OCI-LY3 (cell line): ENCODE results near the gene RIN3.
A peak's percentile ranks its signal among the peaks of the same experiment; 100 is the strongest.

Experiments used
- H2AFZ ChIP-seq: fragments of 200-600, 300-600 bp; shearing (Covaris generic); 2 replicates; pipeline ENCODE4 v1.6.0; 2014; ENCODE audit warnings: antibody characterized with exemption, low read depth, low read length
- H3K27ac ChIP-seq: fragments of 200-600, 300-600 bp; sonication (generic); 2 replicates; pipeline ENCODE4 v1.5.1; 2014; ENCODE audit warnings: mild to moderate bottlenecking, low read length, moderate library complexity, mixed read lengths
- H3K27me3 ChIP-seq: fragments of 200-600, 300-600 bp; sonication (generic); 2 replicates; pipeline ENCODE4 v1.6.1; 2014; ENCODE audit warnings: low read depth, low read length, mixed read lengths
- H3K36me3 ChIP-seq: fragments of 200-600, 300-600 bp; sonication (generic); replicated peaks from 2 replicates; pipeline ENCODE3; 2014; ENCODE audit warnings: low read depth, low read length, mixed read lengths
- H3K4me1 ChIP-seq: fragments of 300-600, 200-600 bp; sonication (generic); 2 replicates; pipeline ENCODE4 v1.6.1; 2014; ENCODE audit warnings: low read length, mixed read lengths
- H3K4me2 ChIP-seq: fragments of 200-600, 300-600 bp; sonication (generic); 2 replicates; pipeline ENCODE4 v1.6.1; 2014; ENCODE audit warnings: low read length, mixed read lengths
- H3K4me3 ChIP-seq: fragments of 300-600, 200-600 bp; sonication (generic); 2 replicates; pipeline ENCODE4 v1.5.1; 2014; ENCODE audit warnings: antibody characterized with exemption, mild to moderate bottlenecking, low read length, moderate library complexity
- H3K79me2 ChIP-seq: fragments of 300-600, 200-600 bp; shearing (Covaris generic); 2 replicates; pipeline ENCODE4 v1.6.1; 2014; ENCODE audit warnings: mild to moderate bottlenecking, low read length, mixed read lengths
- H3K9ac ChIP-seq: fragments of 300-600, 200-600 bp; shearing (Covaris generic); 2 replicates; pipeline ENCODE4 v1.6.0; 2014; ENCODE audit warnings: mild to moderate bottlenecking, low read length, moderate library complexity
- H3K9me3 ChIP-seq: fragments of 200-600, 300-600 bp; shearing (Covaris generic); 2 replicates; pipeline ENCODE4 v1.6.1; 2014; ENCODE audit warnings: low read length, mixed read lengths; ENCODE audit not compliant: insufficient read depth
- H4K20me1 ChIP-seq: fragments of 200-600, 300-600 bp; sonication (generic); 2 replicates; pipeline ENCODE4 v1.6.1; 2016; ENCODE audit warnings: low read length, mixed read lengths; ENCODE audit not compliant: insufficient read depth
- EZH2phosphoT487 ChIP-seq: fragments of 200-600 bp; shearing (Covaris generic); IDR thresholded peaks from 2 replicates; pipeline ENCODE4 v1.6.1; 2018; ENCODE audit warnings: antibody characterized with exemption, mixed run types, low read depth
- TF ChIP-seq, protein P1 (sequence below): fragments of 200-600, 300-600 bp; sonication (generic); IDR thresholded peaks from 2 replicates; pipeline ENCODE4 v1.5.1; 2014; ENCODE audit warnings: antibody characterized with exemption, low read length, low read depth

RIN3 gene

DNA sequence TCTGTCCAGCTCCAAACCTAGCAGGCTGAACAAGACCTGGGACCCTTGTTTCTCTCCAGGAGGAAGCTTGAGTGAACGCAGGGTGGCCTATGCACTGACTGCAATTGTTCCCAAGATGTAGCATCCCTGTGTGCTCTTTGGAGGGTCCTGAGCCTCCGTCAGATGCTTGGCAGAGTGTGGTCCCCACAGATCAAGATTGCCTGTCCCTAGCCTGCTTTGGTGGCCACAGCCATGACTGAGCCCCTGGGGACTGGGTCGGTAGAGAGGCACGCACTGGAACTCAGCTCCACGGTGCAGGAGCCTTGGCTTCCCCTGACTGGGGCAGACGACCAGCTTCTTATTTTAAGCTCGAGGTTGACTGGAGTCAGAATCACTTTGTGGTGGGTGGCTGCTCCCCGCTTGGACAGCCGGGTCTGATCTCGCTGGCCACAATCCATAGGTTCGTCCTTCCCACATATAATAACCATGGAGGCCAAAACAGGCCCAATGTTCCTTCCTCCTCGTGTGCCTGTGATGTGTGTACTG lies 137.1 kb downstream of the RIN3 start:
- Histone ChIP-seq H3K4me2 (peak overlapping the region; percentile 70), H3K27ac (no peak overlapping the region), H3K9me3 (no peaks in the 10 kb centered on the region)

GRCh38 chr14:92651106-92651757 lies 137.7 kb downstream of the RIN3 start:
- Histone ChIP-seq H3K4me2 (peak overlapping the region; percentile 70), H3K36me3 (no peaks in the 10 kb centered on the region), H3K27me3 (no peaks in the 10 kb centered on the region), H3K9ac (peak overlapping the region; percentile 41; the same call in 1 of the 2 replicates), H3K4me1 (peaks cover 17% of the 10 kb centered on the region), H3K79me2 (no peaks in the 10 kb centered on the region), H4K20me1 (no peaks in the 10 kb centered on the region), H2AFZ (no peak overlapping the region), H3K4me3 (peak overlapping the region; percentile 62), H3K9me3 (no peaks in the 10 kb centered on the region), H3K27ac (no peak overlapping the region)
- TF ChIP-seq, protein P1, sequence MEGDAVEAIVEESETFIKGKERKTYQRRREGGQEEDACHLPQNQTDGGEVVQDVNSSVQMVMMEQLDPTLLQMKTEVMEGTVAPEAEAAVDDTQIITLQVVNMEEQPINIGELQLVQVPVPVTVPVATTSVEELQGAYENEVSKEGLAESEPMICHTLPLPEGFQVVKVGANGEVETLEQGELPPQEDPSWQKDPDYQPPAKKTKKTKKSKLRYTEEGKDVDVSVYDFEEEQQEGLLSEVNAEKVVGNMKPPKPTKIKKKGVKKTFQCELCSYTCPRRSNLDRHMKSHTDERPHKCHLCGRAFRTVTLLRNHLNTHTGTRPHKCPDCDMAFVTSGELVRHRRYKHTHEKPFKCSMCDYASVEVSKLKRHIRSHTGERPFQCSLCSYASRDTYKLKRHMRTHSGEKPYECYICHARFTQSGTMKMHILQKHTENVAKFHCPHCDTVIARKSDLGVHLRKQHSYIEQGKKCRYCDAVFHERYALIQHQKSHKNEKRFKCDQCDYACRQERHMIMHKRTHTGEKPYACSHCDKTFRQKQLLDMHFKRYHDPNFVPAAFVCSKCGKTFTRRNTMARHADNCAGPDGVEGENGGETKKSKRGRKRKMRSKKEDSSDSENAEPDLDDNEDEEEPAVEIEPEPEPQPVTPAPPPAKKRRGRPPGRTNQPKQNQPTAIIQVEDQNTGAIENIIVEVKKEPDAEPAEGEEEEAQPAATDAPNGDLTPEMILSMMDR, result no peak
- TF ChIP-seq EZH2phosphoT487, result no peak

More for the DNA sequence above, 137.1 kb downstream of the RIN3 start:
- H3K4me3 ChIP-seq, result no peak overlapping the region
- no peak overlapping the region for H2AFZ ChIP-seq
- no peaks in the 10 kb centered on the region for H3K79me2 ChIP-seq
- peaks cover 17% of the 10 kb centered on the region for H3K4me1 ChIP-seq
- no peak for TF ChIP-seq EZH2phosphoT487
- TF ChIP-seq, protein P1, result no peak
- no peaks in the 10 kb centered on the region for H3K27me3 ChIP-seq
- H3K9ac ChIP-seq, result peak overlapping the region; percentile 24; the same call in 1 of the 2 replicates
- H3K36me3 ChIP-seq, result no peaks in the 10 kb centered on the region
- no peaks in the 10 kb centered on the region for H4K20me1 ChIP-seq

GRCh38 chr14:92651758-92652406 lies 138.3 kb downstream of the RIN3 start:
- peaks cover 17% of the 10 kb centered on the region for H3K4me1 ChIP-seq
- no peak for TF ChIP-seq EZH2phosphoT487
- TF ChIP-seq, protein P1, result no peak
- H2AFZ ChIP-seq, result no peak overlapping the region
- H3K79me2 ChIP-seq, result no peaks in the 10 kb centered on the region
- H3K4me2 ChIP-seq, result peak overlapping the region; percentile 70
- H3K27ac ChIP-seq, result no peak overlapping the region
- H3K9me3 ChIP-seq, result no peaks in the 10 kb centered on the region
- no peaks in the 10 kb centered on the region for H3K36me3 ChIP-seq
- H3K27me3 ChIP-seq, result no peaks in the 10 kb centered on the region
- peak overlapping the region; percentile 62 for H3K4me3 ChIP-seq
- H3K9ac ChIP-seq, result peak overlapping the region; percentile 41; the same call in 1 of the 2 replicates
- no peaks in the 10 kb centered on the region for H4K20me1 ChIP-seq

DNA sequence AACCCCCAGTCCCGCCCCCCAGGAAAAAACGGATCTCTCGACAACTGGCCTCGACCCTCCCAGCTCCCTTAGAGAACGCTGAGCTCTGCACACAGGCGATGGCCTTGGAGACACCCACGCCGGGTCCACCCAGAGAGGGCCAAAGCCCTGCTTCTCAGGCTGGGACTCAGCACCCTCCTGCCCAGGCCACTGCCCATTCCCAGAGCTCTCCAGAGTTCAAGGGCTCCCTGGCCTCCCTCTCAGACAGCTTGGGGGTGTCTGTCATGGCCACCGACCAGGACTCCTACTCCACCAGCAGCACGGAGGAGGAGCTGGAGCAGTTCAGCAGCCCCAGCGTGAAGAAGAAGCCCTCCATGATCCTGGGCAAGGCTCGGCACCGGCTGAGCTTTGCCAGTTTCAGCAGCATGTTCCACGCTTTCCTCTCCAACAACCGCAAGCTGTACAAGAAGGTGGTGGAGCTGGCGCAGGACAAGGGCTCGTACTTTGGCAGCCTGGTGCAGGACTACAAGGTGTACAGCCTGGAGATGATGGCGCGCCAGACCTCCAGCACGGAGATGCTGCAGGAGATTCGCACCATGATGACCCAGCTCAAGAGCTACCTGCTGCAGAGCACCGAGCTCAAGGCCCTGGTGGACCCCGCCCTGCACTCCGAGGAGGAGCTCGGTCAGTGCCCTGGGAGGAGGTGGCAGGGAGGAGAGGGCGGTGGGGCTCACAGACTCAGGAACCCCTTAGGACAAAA lies 139.0 kb downstream of the RIN3 start:
- TF ChIP-seq EZH2phosphoT487, result no peak
- TF ChIP-seq, protein P1, result no peak
- Histone ChIP-seq H3K79me2 (no peaks in the 10 kb centered on the region), H3K4me1 (peaks cover 17% of the 10 kb centered on the region), H4K20me1 (no peaks in the 10 kb centered on the region), H2AFZ (no peak overlapping the region), H3K27ac (no peak overlapping the region), H3K36me3 (no peaks in the 10 kb centered on the region), H3K4me2 (no peak overlapping the region), H3K9me3 (no peaks in the 10 kb centered on the region), H3K4me3 (no peak overlapping the region), H3K9ac (no peak overlapping the region), H3K27me3 (no peaks in the 10 kb centered on the region)
